Occipital lobe (tissue), 2 donors: ENCODE results near the gene KCNG1. TPM values are rescaled to one million over a fixed set of nuclear protein-coding genes. Genes with fewer than 3 reads are reported as not detected.
A peak's percentile ranks its signal among the peaks of the same experiment; 100 is the strongest.
"Not testable (repeated sequence)": the region's sequence is repeated elsewhere in the genome, so short reads cannot be mapped to it uniquely, and the experiment has no call there.

Source experiments
- DNase-seq: peaks from one replicate; lab custom pipeline; 2025; lab: John Stamatoyannopoulos, UW
- total RNA-seq: library from RNA; depleted of rRNA; stranded (reverse); fragments of >200 nt; gene quantifications from one replicate; pipeline ENCODE4 v1.2.3, GENCODE V29; 2014

Gene KCNG1
- total RNA-seq, 1 donor from 2014 or later, result 41.3 TPM

GRCh38 chr20:50987493-50988210 is 35.3 kb downstream of the KCNG1 start:
- peak; percentile 50 for DNase-seq

- no peak for DNase-seq
Measured at GRCh38 chr20:50983321-50983720, 39.6 kb downstream of the KCNG1 start.

GRCh38 chr20:50982363-50982762 is 40.5 kb downstream of the KCNG1 start:
- DNase-seq, result no peak

GRCh38 chr20:50981714-50982048 is 41.2 kb downstream of the KCNG1 start:
- no peak for DNase-seq

- no peak for DNase-seq
Measured at GRCh38 chr20:50980851-50981713, 41.8 kb downstream of the KCNG1 start.

- DNase-seq, result no peak
Measured at GRCh38 chr20:50980071-50980681, 42.7 kb downstream of the KCNG1 start.

- not testable (repeated sequence) for DNase-seq
Measured at GRCh38 chr20:50978533-50978932, 44.4 kb downstream of the KCNG1 start.

GRCh38 chr20:50977066-50978021 is 45.6 kb downstream of the KCNG1 start:
- DNase-seq, result no peak

GRCh38 chr20:50975701-50976330 is 47.1 kb downstream of the KCNG1 start:
- no peak for DNase-seq

GRCh38 chr20:50969912-50970311 is 53.0 kb downstream of the KCNG1 start:
- no peak for DNase-seq

- no peak for DNase-seq
Measured at GRCh38 chr20:50969435-50969834, 53.5 kb downstream of the KCNG1 start.

- DNase-seq, result no peak
Measured at GRCh38 chr20:50968289-50968688, 54.6 kb downstream of the KCNG1 start.

- DNase-seq, result no peak
Measured at GRCh38 chr20:50967586-50967985, 55.3 kb downstream of the KCNG1 start.

GRCh38 chr20:50959543-50960126 is 63.3 kb downstream of the KCNG1 start:
- DNase-seq, result no peak

GRCh38 chr20:50958615-50959542 is 64.0 kb downstream of the KCNG1 start, which contains the start of gene MOCS3:
MOCS3 (plus strand) TSS chr20:50958818; CDS start chr20:50958843, 25 bp downstream.
- DNase-seq, result peak; percentile 83

GRCh38 chr20:50957798-50958614 is 64.9 kb downstream of the KCNG1 start, which contains the start of gene DPM1:
DPM1 (minus strand) TSS chr20:50958532; CDS start chr20:50958523, 9 bp downstream.
- peak; percentile 83 for DNase-seq

GRCh38 chr20:50957276-50957675 is 65.6 kb downstream of the KCNG1 start:
- DNase-seq, result no peak

GRCh38 chr20:50953821-50954220 is 69.1 kb downstream of the KCNG1 start:
- DNase-seq, result no peak
